ENCODE results near the gene CDKN2B-AS1. TPM values are rescaled to one million over a fixed set of nuclear protein-coding genes. Genes with fewer than 3 reads are reported as not detected.

The CDKN2B-AS1 gene
- total RNA-seq, 1 donor from 2014 or later, result 2.3 TPM

DNA sequence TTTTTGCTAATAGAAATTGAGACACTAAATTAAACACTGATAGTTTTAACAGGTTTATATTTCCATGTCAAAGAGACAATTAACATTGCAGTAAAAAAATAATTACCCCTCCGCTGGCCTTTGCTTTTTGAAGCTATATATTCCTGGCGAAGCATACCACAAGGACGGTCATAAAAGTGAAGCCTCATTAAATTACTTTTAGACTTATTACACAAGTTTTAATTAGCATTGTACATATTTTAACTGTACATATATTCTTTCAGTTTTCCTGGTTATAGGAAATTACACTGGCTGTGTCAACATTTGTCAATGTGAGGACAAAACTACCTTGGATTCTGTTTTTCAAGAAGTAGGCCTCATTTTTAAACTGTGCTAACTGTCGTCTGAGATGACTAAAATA lies 1.6 kb upstream of the CDKN2B-AS1 start:
- no peak overlapping the region for H3K4me3 ChIP-seq
- no peaks in the 10 kb centered on the region for H3K36me3 ChIP-seq
- no peaks in the 10 kb centered on the region for H3K9me3 ChIP-seq
- no peak overlapping the region for H3K27ac ChIP-seq
- no peak for ATAC-seq
- TF ChIP-seq, protein P1, sequence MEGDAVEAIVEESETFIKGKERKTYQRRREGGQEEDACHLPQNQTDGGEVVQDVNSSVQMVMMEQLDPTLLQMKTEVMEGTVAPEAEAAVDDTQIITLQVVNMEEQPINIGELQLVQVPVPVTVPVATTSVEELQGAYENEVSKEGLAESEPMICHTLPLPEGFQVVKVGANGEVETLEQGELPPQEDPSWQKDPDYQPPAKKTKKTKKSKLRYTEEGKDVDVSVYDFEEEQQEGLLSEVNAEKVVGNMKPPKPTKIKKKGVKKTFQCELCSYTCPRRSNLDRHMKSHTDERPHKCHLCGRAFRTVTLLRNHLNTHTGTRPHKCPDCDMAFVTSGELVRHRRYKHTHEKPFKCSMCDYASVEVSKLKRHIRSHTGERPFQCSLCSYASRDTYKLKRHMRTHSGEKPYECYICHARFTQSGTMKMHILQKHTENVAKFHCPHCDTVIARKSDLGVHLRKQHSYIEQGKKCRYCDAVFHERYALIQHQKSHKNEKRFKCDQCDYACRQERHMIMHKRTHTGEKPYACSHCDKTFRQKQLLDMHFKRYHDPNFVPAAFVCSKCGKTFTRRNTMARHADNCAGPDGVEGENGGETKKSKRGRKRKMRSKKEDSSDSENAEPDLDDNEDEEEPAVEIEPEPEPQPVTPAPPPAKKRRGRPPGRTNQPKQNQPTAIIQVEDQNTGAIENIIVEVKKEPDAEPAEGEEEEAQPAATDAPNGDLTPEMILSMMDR (IDR thresholded peaks at IDR 0.05), result no peak
- intact Hi-C loops (cut with DNase I), result no loop called here
- H3K27me3 ChIP-seq, result peaks cover 44% of the 10 kb centered on the region
- no peak for DNase-seq
- no peaks in the 10 kb centered on the region for H3K4me1 ChIP-seq

DNA sequence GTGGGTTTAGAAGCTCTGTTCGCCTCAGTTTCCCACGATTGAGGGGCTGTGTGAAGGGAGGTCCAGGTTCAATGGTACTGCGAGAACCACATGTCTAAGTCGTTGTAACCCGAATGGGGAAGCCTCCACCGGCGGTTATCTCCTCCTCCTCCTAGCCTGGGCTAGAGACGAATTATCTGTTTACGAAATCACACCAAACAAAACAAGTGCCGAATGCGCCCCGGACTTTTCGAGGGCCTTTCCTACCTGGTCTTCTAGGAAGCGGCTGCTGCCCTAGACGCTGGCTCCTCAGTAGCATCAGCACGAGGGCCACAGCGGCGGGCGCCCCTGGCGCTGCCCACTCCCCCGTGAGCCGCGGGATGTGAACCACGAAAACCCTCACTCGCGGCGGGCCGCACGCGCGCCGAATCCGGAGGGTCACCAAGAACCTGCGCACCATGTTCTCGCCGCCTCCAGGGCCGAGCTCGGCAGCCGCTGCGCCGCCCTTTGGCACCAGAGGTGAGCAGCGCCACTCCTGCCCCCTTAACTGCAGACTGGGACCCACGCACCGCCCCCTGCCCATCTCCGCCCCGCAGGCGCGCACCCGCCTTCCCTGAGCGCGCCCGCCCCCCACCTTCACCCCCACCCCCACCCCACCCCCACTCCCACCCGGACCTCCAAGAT lies 567 bp upstream of the CDKN2B-AS1 start, which contains the start of gene CDKN2A:
Gene CDKN2A, minus strand, starts transcription at position 500 of the 663 bp plus-strand sequence.
- peaks cover 35% of the 10 kb centered on the region for H3K27me3 ChIP-seq
- ATAC-seq, result peak; percentile 53

DNA sequence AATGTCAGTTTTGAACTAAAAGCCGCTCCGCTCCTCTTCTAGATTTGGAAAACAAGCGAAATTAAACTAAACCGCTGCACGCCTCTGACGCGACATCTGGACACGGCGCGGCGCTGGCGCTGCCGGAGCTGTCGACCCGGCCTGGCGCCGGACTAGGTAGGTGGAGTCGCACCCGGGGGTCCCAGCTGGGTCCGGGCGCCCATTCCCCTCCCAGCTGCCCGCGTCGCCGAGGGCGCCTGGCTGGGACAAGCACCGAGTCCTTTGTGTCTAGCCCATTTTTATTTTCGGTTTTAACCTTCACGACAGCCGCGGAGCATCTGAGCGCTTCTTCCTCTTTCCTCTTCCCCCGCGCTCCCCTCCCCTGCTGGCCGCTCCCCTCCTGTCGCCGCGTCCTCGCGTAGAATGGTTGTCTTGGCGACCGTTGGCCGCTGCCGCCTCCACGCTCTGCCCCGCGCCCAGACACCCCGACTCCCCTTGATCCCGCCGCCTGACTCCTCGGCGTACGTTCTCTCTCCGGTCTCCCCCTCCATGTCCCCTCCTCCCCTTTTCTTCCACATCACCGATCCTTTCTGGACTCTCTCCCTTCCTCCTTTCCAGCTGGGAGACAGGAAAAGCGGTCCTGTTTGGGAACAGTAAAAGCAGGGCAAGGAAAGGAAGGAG lies 545 bp downstream of the CDKN2B-AS1 start:
- Histone ChIP-seq H3K4me3 (peak overlapping the region; percentile 89), H3K27me3 (peaks cover 24% of the 10 kb centered on the region), H3K27ac (peak overlapping the region; percentile 89), H3K36me3 (no peaks in the 10 kb centered on the region), H3K4me1 (no peaks in the 10 kb centered on the region), H3K9me3 (no peaks in the 10 kb centered on the region)
- ATAC-seq (peak; percentile 92), DNase-seq (peak; percentile 91)
- TF ChIP-seq, protein P1 (IDR thresholded peaks at IDR 0.05), result no peak
- intact Hi-C loops (cut with DNase I), result no loop called here

More for the DNA sequence above, 567 bp upstream of the CDKN2B-AS1 start, which contains the start of gene CDKN2A:
- DNase-seq, result peak; percentile 78
- Histone ChIP-seq H3K9me3 (no peaks in the 10 kb centered on the region), H3K4me3 (peak within 1 kb of the TSS; percentile 89), H3K36me3 (no peaks in the 10 kb centered on the region), H3K27ac (peak within 1 kb of the TSS; percentile 89), H3K4me1 (no peaks in the 10 kb centered on the region)
- TF ChIP-seq, protein P1 (IDR thresholded peaks at IDR 0.05), result no peak
- intact Hi-C loops (cut with DNase I), result no loop called here

DNA sequence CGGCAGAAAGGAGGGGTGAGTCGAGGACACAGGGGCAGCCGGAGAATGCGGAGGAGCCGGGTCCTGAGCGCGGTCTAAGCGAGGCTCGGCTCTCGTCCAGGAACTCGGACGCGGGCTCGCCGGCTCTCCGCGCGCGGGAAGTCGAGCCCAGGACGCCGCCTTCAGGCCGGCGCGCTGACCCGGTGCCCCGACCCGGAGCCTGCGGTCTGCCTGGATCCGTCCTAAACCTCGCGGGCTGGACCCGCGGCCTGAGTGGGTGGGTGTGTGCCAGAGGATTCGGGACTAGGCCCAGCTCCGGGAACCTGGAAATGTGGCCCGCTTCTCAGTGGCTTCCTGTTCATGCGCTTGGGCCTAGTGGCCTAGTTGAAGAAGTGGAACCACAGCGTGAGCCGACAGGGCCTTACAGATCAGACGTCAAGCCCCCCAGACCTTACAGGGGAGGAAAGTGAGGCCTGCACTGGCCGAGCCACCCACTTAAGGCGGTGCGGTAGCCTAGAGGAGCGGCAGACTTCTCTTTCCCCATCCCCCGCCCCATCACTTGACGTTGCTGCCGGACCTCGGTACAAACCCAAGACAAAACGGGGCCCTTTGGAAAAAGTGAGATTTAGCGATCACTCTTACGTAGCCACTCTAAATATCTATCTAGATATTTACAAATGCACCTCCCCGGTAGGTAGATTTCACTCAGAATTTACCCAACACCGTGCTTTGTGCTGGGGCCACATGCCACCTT lies 1.2 kb downstream of the CDKN2B-AS1 start:
- DNase-seq (peak; percentile 80), ATAC-seq (peak; percentile 72)
- peak overlapping the region; percentile 89 for H3K27ac ChIP-seq

DNA sequence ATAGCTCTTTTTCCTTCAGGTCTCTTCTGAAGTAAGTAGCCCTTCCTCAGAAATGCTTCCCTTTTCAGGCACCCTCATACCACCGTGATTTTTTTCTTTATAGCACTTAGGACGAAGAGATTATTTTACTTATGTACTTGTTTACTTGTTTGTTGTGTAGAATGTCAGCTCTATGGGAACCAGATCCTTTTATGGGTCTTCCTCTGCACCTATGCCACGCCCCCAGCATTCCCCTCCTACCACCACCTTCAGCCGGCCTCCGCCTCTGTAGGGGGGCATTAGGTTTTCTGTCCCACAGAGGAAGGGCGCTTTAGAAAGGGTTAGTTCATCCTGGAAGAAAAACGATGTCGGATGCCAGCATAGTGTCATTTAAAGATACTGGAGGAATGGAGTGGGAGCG lies 1.8 kb downstream of the CDKN2B-AS1 start:
- no peaks in the 10 kb centered on the region for H3K9me3 ChIP-seq
- no peaks in the 10 kb centered on the region for H3K36me3 ChIP-seq
- no peak for DNase-seq
- H3K27me3 ChIP-seq, result peaks cover 12% of the 10 kb centered on the region
- H3K27ac ChIP-seq, result no peak overlapping the region
- H3K4me1 ChIP-seq, result no peaks in the 10 kb centered on the region
- TF ChIP-seq, protein P1 (IDR thresholded peaks at IDR 0.05), result no peak
- ATAC-seq, result no peak
- intact Hi-C loops (cut with DNase I), result no loop called here
- no peak overlapping the region for H3K4me3 ChIP-seq

More for the DNA sequence above, 1.2 kb downstream of the CDKN2B-AS1 start:
- peak overlapping the region; percentile 89 for H3K4me3 ChIP-seq
- H3K27me3 ChIP-seq, result peaks cover 18% of the 10 kb centered on the region
- H3K4me1 ChIP-seq, result no peaks in the 10 kb centered on the region
- TF ChIP-seq, protein P1 (IDR thresholded peaks at IDR 0.05), result peak; percentile 20
- H3K36me3 ChIP-seq, result no peaks in the 10 kb centered on the region
- no peaks in the 10 kb centered on the region for H3K9me3 ChIP-seq
- intact Hi-C loops (cut with DNase I), result no loop called here
